GM21360 (cell line): ENCODE measurements around the gene RYR2.

ENCODE experiments used
- ATAC-seq: cut with Tn5 transposase; IDR thresholded peaks from one replicate; pipeline ENCODE4 v1.9.1; 2021; ENCODE audit warnings: mild to moderate bottlenecking, moderate library complexity; ENCODE audit not compliant: unreplicated experiment

The RYR2 gene

GRCh38 chr1:237428809-237429208 is 386.8 kb downstream of the RYR2 start:
- no peak for ATAC-seq

DNA sequence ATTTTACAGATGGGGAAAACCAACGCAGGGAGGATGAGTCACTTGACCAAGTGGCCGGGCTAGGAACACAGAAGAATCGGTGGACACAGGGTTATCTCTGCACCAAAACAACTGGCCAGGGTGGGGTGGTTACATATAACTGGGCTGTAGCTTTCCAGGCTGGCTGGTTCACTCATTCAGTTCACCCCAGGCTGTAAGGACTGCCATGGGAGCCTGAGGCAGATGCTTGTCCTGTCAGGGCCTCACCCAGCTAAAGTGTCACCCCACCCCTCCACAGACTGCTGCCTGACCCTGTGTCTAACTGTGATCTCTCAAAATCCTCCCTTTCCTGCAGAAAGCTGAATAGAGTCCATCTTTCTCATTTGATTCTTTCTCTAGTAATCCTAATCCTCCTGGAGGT is 387.3 kb downstream of the RYR2 start:
- ATAC-seq = no peak

DNA sequence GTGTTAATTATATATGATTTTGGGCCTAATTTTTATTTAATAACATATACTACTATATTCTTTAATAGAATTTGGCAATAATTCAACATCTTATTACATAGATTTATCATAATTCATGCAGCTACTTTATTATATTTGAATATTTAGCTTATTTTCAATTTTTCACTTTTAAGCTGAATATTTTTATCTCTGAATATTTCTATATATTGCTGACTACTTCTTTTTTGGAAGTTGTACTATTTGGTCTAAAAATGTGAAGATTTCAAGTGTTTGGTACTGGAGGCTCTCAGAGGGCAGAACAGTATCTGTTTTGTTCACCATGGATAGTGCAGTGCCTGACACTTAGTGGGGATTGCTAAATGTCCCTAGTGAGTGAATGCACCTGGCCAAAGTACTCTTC is 389.5 kb downstream of the RYR2 start:
- ATAC-seq = no peak

DNA sequence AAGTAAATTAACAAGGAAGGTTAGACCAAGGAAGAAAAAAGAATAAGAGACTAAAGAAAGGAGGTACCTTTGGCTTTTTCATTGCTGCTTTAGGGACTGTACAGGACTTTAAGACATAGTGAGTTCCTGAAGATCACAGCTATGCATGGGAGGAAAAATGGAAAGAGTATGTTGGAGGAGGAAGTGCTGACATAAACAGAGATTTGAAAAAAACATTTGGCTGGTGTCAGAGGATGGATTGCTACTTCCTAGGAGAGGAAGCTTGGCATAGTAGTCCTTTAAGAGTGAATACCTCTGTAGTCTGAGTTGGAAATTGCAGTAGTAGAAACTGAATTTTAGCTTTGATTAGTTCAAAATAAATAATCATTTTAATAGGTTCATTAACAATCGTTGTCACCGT is 398.4 kb downstream of the RYR2 start:
- ATAC-seq = no peak

- ATAC-seq = no peak
Observed at GRCh38 chr1:237444120-237444790, 402.3 kb downstream of the RYR2 start.

- no peak for ATAC-seq
Observed at GRCh38 chr1:237448042-237448441, 406.1 kb downstream of the RYR2 start.

GRCh38 chr1:237457573-237457972 is 415.6 kb downstream of the RYR2 start:
- no peak for ATAC-seq

- ATAC-seq = no peak
Observed at GRCh38 chr1:237467320-237467719, 425.3 kb downstream of the RYR2 start.

DNA sequence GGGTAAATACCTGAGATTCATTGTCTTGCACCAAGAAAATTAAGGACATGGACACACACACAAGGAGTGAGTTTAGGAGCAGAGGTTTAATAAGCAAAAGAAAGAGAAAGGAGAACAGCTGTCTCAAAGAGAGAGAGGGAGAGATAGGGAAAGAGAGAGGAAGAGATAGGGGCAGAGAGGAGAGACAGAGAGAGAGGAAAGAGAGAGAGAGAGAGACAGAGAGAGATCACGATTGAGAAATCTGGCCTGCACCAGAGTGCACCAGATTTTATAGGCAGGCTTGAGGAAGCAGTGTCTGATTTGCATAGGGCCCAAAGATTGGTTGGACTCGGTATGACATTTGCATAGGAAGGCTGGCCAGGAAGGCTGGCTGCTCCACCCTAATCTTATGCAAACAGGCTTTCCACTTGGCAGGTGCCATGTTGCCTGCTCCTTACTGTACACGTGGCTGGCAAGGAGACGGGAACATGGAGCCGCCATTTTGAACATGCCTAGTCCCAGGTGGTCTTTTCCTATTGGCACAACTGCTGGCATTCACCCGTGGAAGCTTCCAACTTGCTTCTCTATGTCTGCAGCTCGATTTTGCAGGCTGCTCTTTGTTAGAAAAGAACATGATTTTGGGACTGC is 428.8 kb downstream of the RYR2 start:
- no peak for ATAC-seq

GRCh38 chr1:237471377-237471776 is 429.4 kb downstream of the RYR2 start:
- ATAC-seq = no peak

- ATAC-seq = no peak
Observed at GRCh38 chr1:237471956-237472355, 430.0 kb downstream of the RYR2 start.

GRCh38 chr1:237473854-237474253 is 431.9 kb downstream of the RYR2 start:
- no peak for ATAC-seq

DNA sequence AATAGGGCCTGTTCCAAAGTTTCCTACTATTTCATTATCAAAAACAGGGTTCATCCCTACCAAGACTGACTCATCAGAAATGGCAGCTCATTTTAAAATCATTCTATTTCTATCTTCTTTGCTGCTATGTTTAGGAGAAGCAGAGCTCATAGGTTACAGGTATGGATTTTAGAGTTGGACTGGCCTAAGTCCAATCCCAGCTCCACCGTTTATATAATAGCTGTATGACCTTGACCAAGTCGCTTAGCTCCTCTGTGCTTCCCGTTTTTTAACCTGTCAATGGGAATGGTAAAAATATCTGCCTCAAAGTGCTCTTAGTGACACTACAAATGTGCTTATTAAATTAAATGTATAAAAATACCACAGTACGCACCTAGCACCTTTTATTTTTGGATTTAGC is 436.1 kb downstream of the RYR2 start:
- no peak for ATAC-seq

DNA sequence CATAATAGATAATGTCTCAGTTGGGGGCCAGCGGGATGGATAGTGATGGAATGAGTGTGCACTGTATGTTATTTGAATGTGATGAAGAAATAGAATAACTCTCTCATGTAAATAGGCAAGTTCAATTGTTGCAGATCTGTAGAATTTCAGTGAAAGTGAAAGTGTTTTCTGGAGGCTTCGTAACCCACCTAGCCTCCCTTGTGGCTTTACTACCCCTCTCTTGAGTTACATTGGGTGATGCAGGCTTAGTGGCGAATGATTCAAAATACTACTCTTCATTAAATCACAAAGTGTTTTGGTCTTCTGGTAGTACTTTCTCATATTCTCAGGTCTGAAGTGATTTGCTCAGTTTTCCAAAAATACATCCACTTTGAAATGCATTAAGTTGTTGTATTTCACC is 436.9 kb downstream of the RYR2 start:
- no peak for ATAC-seq

DNA sequence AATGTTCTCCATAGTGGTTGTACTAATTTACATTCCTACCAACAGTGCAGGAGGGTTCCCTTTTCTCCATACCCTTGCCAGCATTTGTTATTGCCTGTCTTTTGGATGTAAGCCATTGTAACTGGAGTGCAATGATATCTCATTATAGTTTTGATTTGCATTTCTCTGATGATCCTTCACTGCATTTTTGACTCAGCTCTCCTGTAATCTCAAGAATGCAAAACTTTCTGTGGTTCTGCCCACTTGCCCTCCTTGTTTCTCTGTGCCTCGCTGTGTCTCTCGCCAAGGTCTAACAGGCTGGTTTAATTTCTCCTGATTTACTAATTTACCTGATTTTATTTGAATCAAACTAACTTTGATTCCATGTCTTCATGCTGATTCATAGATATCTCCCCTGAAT is 440.8 kb downstream of the RYR2 start:
- no peak for ATAC-seq

DNA sequence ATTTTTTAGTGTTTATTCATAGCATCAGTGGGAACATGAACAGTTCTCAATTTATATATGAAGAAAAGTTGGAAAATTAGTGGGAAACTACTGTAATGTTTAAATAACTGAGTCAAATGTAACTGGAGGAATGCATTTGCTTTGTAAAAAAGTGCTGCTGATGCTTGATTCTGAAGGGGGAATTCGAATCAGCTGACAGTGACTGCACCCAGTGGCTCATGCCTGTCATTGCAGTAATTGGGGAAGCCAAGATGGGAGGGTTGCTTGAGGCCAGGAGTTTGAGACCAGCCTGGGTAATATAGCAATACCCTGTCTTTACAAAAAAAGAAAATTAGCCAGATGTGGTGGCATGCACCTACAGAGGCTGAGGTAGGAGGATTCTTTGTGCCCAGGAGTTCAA is 450.4 kb downstream of the RYR2 start:
- peak; percentile 54 for ATAC-seq

- ATAC-seq = no peak
Observed at GRCh38 chr1:237500566-237500965, 458.6 kb downstream of the RYR2 start.

DNA sequence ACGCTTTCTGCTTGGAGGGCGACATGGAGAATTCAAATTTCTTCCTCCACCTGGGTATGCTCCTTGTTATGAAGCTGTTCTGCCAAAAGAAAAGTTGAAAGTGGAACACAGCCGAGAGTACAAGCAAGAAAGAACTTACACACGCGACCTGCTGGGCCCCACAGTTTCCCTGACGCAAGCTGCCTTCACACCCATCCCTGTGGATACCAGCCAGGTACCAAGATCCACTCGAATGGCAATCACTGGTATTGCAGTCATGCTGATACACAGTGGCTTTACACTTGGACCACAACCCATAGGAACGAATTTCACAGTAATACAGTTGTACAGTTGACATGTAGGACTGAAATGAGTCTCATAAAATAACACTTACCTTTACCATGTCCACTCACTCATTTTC is 461.3 kb downstream of the RYR2 start:
- no peak for ATAC-seq

- ATAC-seq = peak; percentile 95
Observed at GRCh38 chr1:237507005-237507404, 465.0 kb downstream of the RYR2 start.

DNA sequence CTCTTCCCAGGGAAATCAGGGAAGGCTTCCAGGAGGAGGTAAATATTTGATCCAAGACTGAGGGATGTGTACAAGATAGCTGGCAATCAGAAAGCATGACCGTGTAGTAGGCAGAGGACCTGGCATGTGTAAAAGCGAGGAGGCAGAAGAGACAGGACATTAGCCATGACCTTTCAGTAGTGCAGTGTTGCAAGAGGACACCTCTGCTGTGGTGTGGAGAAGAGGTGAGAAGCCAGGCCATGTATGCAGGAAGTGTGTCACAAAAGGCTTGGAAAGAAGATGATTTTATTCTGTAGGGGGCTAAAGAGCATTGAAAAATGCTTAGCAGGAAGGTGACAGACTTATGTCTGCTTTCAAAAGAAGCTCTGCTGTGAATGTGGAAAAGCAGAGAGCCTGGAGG is 467.8 kb downstream of the RYR2 start:
- ATAC-seq = no peak

DNA sequence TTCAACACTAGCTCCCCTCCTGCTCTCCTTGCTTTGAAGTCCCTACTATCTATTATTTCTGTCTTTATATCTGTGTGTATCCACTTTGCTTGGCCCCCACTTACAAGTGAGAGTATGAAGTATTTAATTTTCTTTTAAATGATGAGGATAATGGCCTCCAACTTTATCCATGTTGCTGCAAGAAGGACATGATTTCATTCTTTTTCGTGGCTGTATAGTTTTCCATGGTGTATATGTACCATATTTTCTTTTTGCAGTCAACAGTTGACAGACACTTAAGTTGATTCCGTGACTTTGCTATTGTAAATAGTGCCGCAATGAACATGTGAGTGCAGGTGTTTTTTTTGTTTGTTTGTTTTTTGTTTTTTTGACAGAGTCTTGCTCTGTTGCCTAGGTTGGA is 483.1 kb downstream of the RYR2 start:
- ATAC-seq = no peak

DNA sequence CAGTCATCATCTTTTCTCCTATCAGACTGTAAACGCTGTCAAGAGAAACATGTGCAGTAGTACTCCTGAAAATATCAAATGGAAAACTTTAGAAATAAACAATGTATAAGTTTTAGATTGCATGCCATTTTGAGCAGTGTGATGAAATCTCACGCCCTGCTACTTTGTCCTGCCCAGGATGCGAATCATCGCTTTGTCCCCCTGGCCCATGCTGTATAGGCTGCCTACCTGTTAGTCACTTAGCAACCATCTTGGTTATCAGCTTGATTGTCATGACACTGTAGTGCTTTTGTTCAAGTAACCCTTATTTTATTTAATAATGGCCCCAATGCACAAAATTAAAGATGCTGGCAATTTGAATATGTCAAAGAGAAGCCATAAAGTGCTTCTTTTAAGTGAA is 485.8 kb downstream of the RYR2 start:
- no peak for ATAC-seq

GRCh38 chr1:237528545-237528944 is 486.6 kb downstream of the RYR2 start:
- ATAC-seq = no peak
